Hindlimb muscle (tissue), 1 donor: Measurements from ENCODE around the gene CST5. TPM values are rescaled to one million over a fixed set of nuclear protein-coding genes. Genes with fewer than 3 reads are reported as not detected.
"Not testable (repeated sequence)": the region's sequence is repeated elsewhere in the genome, so short reads cannot be mapped to it uniquely, and the experiment has no call there.

Experiments
- DNase-seq: peaks from one replicate; pipeline ENCODE4 v3.0.0-alpha.2; 2013
- polyA plus RNA-seq: library from polyadenylated mRNA; unstranded; fragments of 120-200 nt; gene quantifications from one replicate; pipeline ENCODE4 v1.2.1, GENCODE V29; 2013; ENCODE audit not compliant: insufficient read length

The CST5 gene
- polyA plus RNA-seq, 1 donor = not detected

GRCh38 chr20:23835716-23836115, 43.8 kb downstream of the CST5 start:
- DNase-seq = no peak

- no peak for DNase-seq
Observed at GRCh38 chr20:23832775-23833513, 46.6 kb downstream of the CST5 start.

- DNase-seq = not testable (repeated sequence)
Observed at GRCh38 chr20:23831961-23832360, 47.6 kb downstream of the CST5 start.

- no peak for DNase-seq
Observed at GRCh38 chr20:23826541-23827021, 53.0 kb downstream of the CST5 start, which contains the start of gene CST2. Gene CST2 (minus strand): TSS chr20:23826729. CDS start chr20:23826660, 69 bp downstream.

Other genes with a start within 250 kb of the CST5 start
- gene CST3, start 241.8 kb downstream of the CST5 start, polyA plus RNA-seq = 118 TPM
- gene CST4, start 190.7 kb downstream of the CST5 start, polyA plus RNA-seq = not detected
- not detected for gene CST1, start 128.8 kb downstream of the CST5 start, polyA plus RNA-seq
- not detected for gene CST2, start 53.0 kb downstream of the CST5 start, polyA plus RNA-seq
- not detected for gene GGTLC1, start 109.0 kb upstream of the CST5 start, polyA plus RNA-seq